Heart left ventricle (tissue), 16 donors: Measurements from ENCODE around the gene DENND2C. TPM values are rescaled to one million over a fixed set of nuclear protein-coding genes. Genes with fewer than 3 reads are reported as not detected.

ENCODE experiments used
- ATAC-seq, 4 donors: fragments of 200-7000 bp; cut with Tn5 transposase; one replicate each; pipeline ENCODE4 v1.9.1; 2020 to 2022; ENCODE audit warnings: moderate library complexity in 4 of 4, mild to moderate bottlenecking in 3 of 4, moderate number of reproducible peaks in 1 of 4
- DNase-seq, 5 donors: peaks; one replicate each; pipeline ENCODE4 v3.0.0-alpha.2; 2020
- H3K27ac ChIP-seq, 12 donors: fragments of 200-600 bp; sonication (generic) in 4 of 12; one replicate each; pipeline versions ENCODE4 v1.5.0 to v1.8.0; 2016 to 2022; ENCODE audit warnings: mild to moderate bottlenecking in 2 of 12
- H3K27me3 ChIP-seq, 9 donors: fragments of 200-600 bp; sonication (generic) in 2 of 9; one replicate each; pipeline versions ENCODE4 v1.5.1 to v1.8.0; 2016 to 2022; ENCODE audit warnings: mild to moderate bottlenecking in 3 of 9
- H3K36me3 ChIP-seq, 9 donors: fragments of 200-600 bp; sonication (generic) in 2 of 9; one replicate each; pipeline versions ENCODE4 v1.5.0 to v1.8.0; 2018 to 2022; ENCODE audit warnings: mild to moderate bottlenecking in 2 of 9
- H3K4me1 ChIP-seq, 12 donors: fragments of 200-600 bp; sonication (generic) in 4 of 12; one replicate each; pipeline versions ENCODE4 v1.5.0 to v1.8.0; 2016 to 2022; ENCODE audit warnings: mild to moderate bottlenecking in 3 of 12
- H3K4me3 ChIP-seq, 12 donors: fragments of 200-600 bp; sonication (generic) in 4 of 12; one replicate each; pipeline versions ENCODE4 v1.5.0 to v1.8.0; 2017 to 2022; ENCODE audit warnings: mild to moderate bottlenecking in 9 of 12, moderate library complexity in 4 of 12
- H3K9me3 ChIP-seq, 12 donors: fragments of 200-600 bp; sonication (generic) in 4 of 12; one replicate each; pipeline versions ENCODE4 v1.5.0 to v1.8.0; 2016 to 2022; ENCODE audit warnings: mild to moderate bottlenecking in 1 of 12
- CTCF ChIP-seq, 12 donors: fragments of 200-600 bp; sonication (generic) in 4 of 12; IDR thresholded peaks; one replicate each; pipeline versions ENCODE4 v1.5.0 to v1.8.0; 2018 to 2022; ENCODE audit warnings: antibody characterized with exemption in 12 of 12, mild to moderate bottlenecking in 5 of 12
- POLR2A ChIP-seq, 2 donors: fragments of 450-650 bp; IDR thresholded peaks; one replicate each; pipeline ENCODE4 v1.6.1; 2017; ENCODE audit warnings: antibody characterized with exemption in 2 of 2, mild to moderate bottlenecking in 2 of 2, moderate library complexity in 2 of 2
- WGBS, 4 donors: extraction: QIAGEN DNeasy Blood & Tissue Kit in 2 of 4; methylation state at CpG; one replicate each; pipeline versions ENCODE4 v1.1.5 to v1.1.7; 2013 to 2018; 5-methylcytosine and 5-hydroxymethylcytosine counted together
- intact Hi-C, 10 donors: fragments of 100-400 bp; cut with DNase I; formaldehyde crosslinking; loops; one replicate each; pipeline versions ENCODE4 v1.11.1 to v1.14.2; 2022
- polyA plus RNA-seq, 2 donors: library from polyadenylated mRNA; stranded (reverse); fragments of 200-250 nt; gene quantifications; one replicate each; pipeline ENCODE4 v1.2.3, GENCODE V29; 2013
- total RNA-seq, 9 donors: library from RNA; depleted of rRNA in 2 of 9; stranded (reverse); fragments of >200 nt in 2 of 9; fragmentation: NEBNext Ultra II Directional in 3 of 9; extraction: Animal tissue kit (Norgen Biotek cat#: 25700) in 3 of 9; gene quantifications; one replicate each; pipeline versions ENCODE4 v1.1.0 to v1.2.4, GENCODE V29; 2016 to 2023
- donor health status: ischemic (EF 13 %, LVEDD 7.1; RV severe dilation, severe dysfunction).
- donor health status: healthy with polysubstance abuse.
- donor health status: DM: no; HTN: yes; CAD: no.
- donor health status: DM: no; HTN: no; CAD: no.
- donor health status: ischemic (EF 25% LVEDD 6.9; RV normal size, moderate dysfunction).
- donor health status: ischemic (EF 25% LVEDD 5.7; RV mildly dilated, moderate dysfunction).
- donor health status: healthy.
- donor health status: DM: yes; HTN: yes; CAD: no.
- donor health status: ischemic (EF 35%, LVEDD 5.7; RV mildly dilated, moderate dysfunction).
- donor health status: nonischemic (EF 11% LVEDD 7.7; RV severe dilation, severe dysfunction).
- donor health status: DM: yes; HTN: yes; CAD: no.
- donor health status: PGD.
- donor health status: ischemic (EF 29% LVEDD 5.4; RV normal size, mild dysfunction).
- donor health status: nonischemic (EF 23%, LVEDD 6.1; RV moderate dilation, normal function).

The DENND2C gene
- total and polyA plus RNA-seq, 11 donors = 1.6 to 4.1 (median 3.1) TPM

GRCh38 chr1:114552106-114552639, 117.7 kb downstream of the DENND2C start:
- 92 to 95% (median 94%) methylated on average over 7 of the region's 7 CpGs for WGBS, 4 donors
- TF ChIP-seq CTCF (IDR thresholded peaks at IDR 0.05) (no peak), POLR2A (IDR thresholded peaks at IDR 0.05) (no peak)
- Histone ChIP-seq H3K4me3 (no peak overlapping the region), H3K27ac (no peak overlapping the region), H3K27me3 (no peaks in the 10 kb centered on the region), H3K9me3 (no peaks in the 10 kb centered on the region), H3K4me1 (no peaks in the 10 kb centered on the region), H3K36me3 (no peaks in the 10 kb centered on the region)
- ATAC-seq (no peak), DNase-seq (no peak)
- intact Hi-C loops = loop anchor here in 3 of 10 donors (10.0 kb wide), 3 partner anchors 197 to 577 kb away; partner anchors contain the start of gene OLFML3 (in 1 of the 3)

DNA sequence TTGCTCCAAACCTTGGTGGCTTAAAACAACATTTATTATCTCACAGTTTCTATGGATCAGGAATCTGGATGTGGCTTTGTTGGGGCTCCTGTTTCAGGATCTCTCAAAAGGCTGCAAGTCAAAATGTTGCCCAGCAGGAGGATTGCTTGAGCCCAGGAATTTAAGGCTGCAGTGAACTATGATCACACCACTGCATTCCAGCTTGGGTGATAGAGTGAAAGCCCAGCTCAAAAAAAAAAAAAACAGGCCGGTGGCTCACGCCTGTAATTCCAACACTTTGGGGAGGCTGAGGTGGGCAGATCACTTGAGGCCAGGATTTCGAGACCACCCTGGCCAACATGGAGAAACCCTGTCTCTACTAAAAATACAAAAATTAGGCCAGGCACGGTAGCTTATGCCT, 118.4 kb downstream of the DENND2C start:
- DNase-seq = no peak
- no peaks in the 10 kb centered on the region for H3K9me3 ChIP-seq
- intact Hi-C loops = loop anchor here in 3 of 10 donors (10.0 kb wide), 3 partner anchors 197 to 577 kb away; partner anchors contain the start of gene OLFML3 (in 1 of the 3)

GRCh38 chr1:114550336-114550735, 119.5 kb downstream of the DENND2C start:
- H3K4me1 ChIP-seq = no peaks in the 10 kb centered on the region
- no peak for DNase-seq
- intact Hi-C loops = loop anchor here in 3 of 10 donors (10.0 kb wide), 3 partner anchors 196 to 576 kb away; partner anchors contain the start of gene OLFML3 (in 1 of the 3)
- H3K4me3 ChIP-seq = no peak overlapping the region
- no peak for ATAC-seq
- no peak overlapping the region for H3K27ac ChIP-seq
- no peaks in the 10 kb centered on the region for H3K27me3 ChIP-seq
- no peaks in the 10 kb centered on the region for H3K9me3 ChIP-seq
- TF ChIP-seq CTCF (IDR thresholded peaks at IDR 0.05) (no peak), POLR2A (IDR thresholded peaks at IDR 0.05) (no peak)
- 91 to 95% (median 93%) methylated on average over 2 of the region's 2 CpGs for WGBS, 4 donors
- no peaks in the 10 kb centered on the region for H3K36me3 ChIP-seq

More for the DNA sequence above, 118.4 kb downstream of the DENND2C start:
- 81 to 86% (median 84%) methylated on average over 4 of the region's 4 CpGs for WGBS, 4 donors
- no peaks in the 10 kb centered on the region for H3K27me3 ChIP-seq
- TF ChIP-seq POLR2A (IDR thresholded peaks at IDR 0.05) (no peak), CTCF (IDR thresholded peaks at IDR 0.05) (no peak)
- no peak for ATAC-seq
- no peak overlapping the region for H3K4me3 ChIP-seq
- no peaks in the 10 kb centered on the region for H3K4me1 ChIP-seq
- H3K36me3 ChIP-seq = no peaks in the 10 kb centered on the region
- H3K27ac ChIP-seq = no peak overlapping the region

GRCh38 chr1:114549137-114549536, 120.7 kb downstream of the DENND2C start:
- H3K4me3 ChIP-seq = no peak overlapping the region
- no peaks in the 10 kb centered on the region for H3K36me3 ChIP-seq
- 59 to 68% (median 65%) methylated on average over 4 of the region's 4 CpGs for WGBS, 4 donors
- no peaks in the 10 kb centered on the region for H3K4me1 ChIP-seq
- ATAC-seq (no peak), DNase-seq (no peak)
- H3K27ac ChIP-seq = no peak overlapping the region
- no peaks in the 10 kb centered on the region for H3K27me3 ChIP-seq
- no peaks in the 10 kb centered on the region for H3K9me3 ChIP-seq
- intact Hi-C loops = no loop called here
- TF ChIP-seq POLR2A (IDR thresholded peaks at IDR 0.05) (no peak), CTCF (IDR thresholded peaks at IDR 0.05) (no peak)
